Sigmoid colon (tissue), 7 donors: ENCODE data around the gene CHRM4. TPM values are rescaled to one million over a fixed set of nuclear protein-coding genes. Genes with fewer than 3 reads are reported as not detected.
A peak's percentile ranks its signal among the peaks of the same experiment; 100 is the strongest.

Experiments
- DNase-seq: peaks from one replicate; pipeline ENCODE4 v3.0.0-alpha.2; 2019
- H3K27ac ChIP-seq, 4 donors: fragments of 200-600 bp; sonication (generic); one replicate each; pipeline ENCODE4 v1.5.1; 2016 to 2019; ENCODE audit warnings: mild to moderate bottlenecking in 1 of 4
- H3K27me3 ChIP-seq, 3 donors: fragments of 200-600 bp; sonication (generic); one replicate each; pipeline ENCODE4 v1.5.1; 2019; ENCODE audit warnings: mild to moderate bottlenecking in 1 of 3
- H3K36me3 ChIP-seq, 4 donors: fragments of 200-600 bp; sonication (generic); one replicate each; pipeline ENCODE4 v1.5.1; 2016 to 2019
- H3K4me1 ChIP-seq, 4 donors: fragments of 200-600 bp; sonication (generic); one replicate each; pipeline ENCODE4 v1.5.1; 2017 to 2019
- H3K4me3 ChIP-seq, 4 donors: fragments of 200-600 bp; sonication (generic); one replicate each; pipeline ENCODE4 v1.5.1; 2017 to 2019; ENCODE audit warnings: mild to moderate bottlenecking in 2 of 4, moderate library complexity in 1 of 4
- H3K9me3 ChIP-seq, 4 donors: fragments of 200-600 bp in 3 of 4; sonication (generic) in 3 of 4; one replicate each; pipeline versions ENCODE4 v1.5.1 to v1.6.1; 2013 to 2019
- CTCF ChIP-seq, 4 experiments: fragments of 450-650 bp in 3 of 4; fragments of 200-600 bp in 1 of 4; IDR thresholded peaks; one replicate each; pipeline ENCODE4 v1.5.1; 2016 to 2019; ENCODE audit warnings: antibody characterized with exemption in 4 of 4, mild to moderate bottlenecking in 3 of 4, moderate library complexity in 2 of 4
- EP300 ChIP-seq, 4 donors: sonication (generic); formaldehyde crosslinking; IDR thresholded peaks; one replicate each; pipeline ENCODE4 v1.6.1; 2017; ENCODE audit warnings: antibody characterized with exemption in 4 of 4
- POLR2A ChIP-seq, 2 donors: fragments of 450-650 bp; IDR thresholded peaks; one replicate each; pipeline ENCODE4 v1.6.1; 2016; ENCODE audit warnings: antibody characterized with exemption in 2 of 2, mild to moderate bottlenecking in 2 of 2, moderate library complexity in 2 of 2
- POLR2AphosphoS5 ChIP-seq, 4 donors: sonication (generic); formaldehyde crosslinking; IDR thresholded peaks; one replicate each; pipeline ENCODE4 v1.6.1; 2017; ENCODE audit warnings: antibody characterized with exemption in 4 of 4
- WGBS, 2 donors: extraction: QIAGEN DNeasy Blood & Tissue Kit; methylation state at CpG; one replicate each; pipeline ENCODE4 v1.1.7; 2013; 5-methylcytosine and 5-hydroxymethylcytosine counted together
- intact Hi-C: fragments of 100-400 bp; cut with DNase I; formaldehyde crosslinking; loops from one replicate; pipeline ENCODE4 v1.15.1; 2023
- polyA plus RNA-seq, 3 donors: library from polyadenylated mRNA; stranded (reverse); fragments of 200-250 nt; gene quantifications; one replicate each; pipeline ENCODE4 v1.2.3, GENCODE V29; 2013
- total RNA-seq, 4 donors: library from RNA; depleted of rRNA; stranded (reverse); fragments of >200 nt; gene quantifications; one replicate each; pipeline ENCODE4 v1.1.0, GENCODE V29; 2016
- donor health status: healthy with polysubstance abuse.
- donor health status: Bipolar disorder and iron deficiency.
- donor health status: healthy.

CHRM4 gene
- total and polyA plus RNA-seq, 7 donors = 0.55 to 5.4 (median 2.9) TPM; not detected in 1

DNA sequence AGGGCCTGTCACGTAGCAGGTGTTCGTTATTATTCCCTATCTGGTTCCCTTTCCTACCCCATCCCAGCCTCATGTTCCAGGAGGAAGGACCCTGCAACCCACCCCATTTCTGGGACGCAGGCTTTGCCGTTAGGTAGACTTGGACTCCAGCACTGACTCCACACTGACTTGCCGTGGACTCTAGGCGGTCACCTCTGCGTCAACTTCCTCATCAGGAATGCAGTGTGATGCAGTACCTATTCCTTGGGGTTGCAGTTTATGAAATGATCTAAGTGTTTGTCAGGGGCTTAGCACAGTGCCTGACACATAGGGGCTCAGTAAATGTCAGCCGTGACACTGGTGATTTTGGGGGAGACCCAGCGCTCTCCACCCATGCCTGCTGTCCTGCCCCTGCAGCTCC is 27.5 kb downstream of the CHRM4 start:
- H3K4me3 ChIP-seq = no peak overlapping the region
- H3K36me3 ChIP-seq = peaks cover 0 to 10% (median 4%) of the 10 kb centered on the region in 4 donors
- peaks cover 0 to 47% (median 43%) of the 10 kb centered on the region in 4 donors for H3K4me1 ChIP-seq
- H3K27me3 ChIP-seq = no peaks in the 10 kb centered on the region
- intact Hi-C loops = no loop called here
- DNase-seq = no peak
- TF ChIP-seq EP300 (IDR thresholded peaks at IDR 0.05) = no peak
- TF ChIP-seq CTCF (IDR thresholded peaks at IDR 0.05) = no peak
- no peak for TF ChIP-seq POLR2AphosphoS5 (IDR thresholded peaks at IDR 0.05)
- no peak for TF ChIP-seq POLR2A (IDR thresholded peaks at IDR 0.05)
- WGBS, 2 donors = 91 to 92% methylated on average over 9 of the region's 9 CpGs
- H3K9me3 ChIP-seq = no peaks in the 10 kb centered on the region
- H3K27ac ChIP-seq = peak overlapping the region in 3 of 4 donors; percentile 81 to 88 (median 83)

- H3K4me1 ChIP-seq = peaks cover 0 to 47% (median 43%) of the 10 kb centered on the region in 4 donors
- no peak overlapping the region for H3K4me3 ChIP-seq
- H3K27ac ChIP-seq = peak overlapping the region; percentile 79 to 88 (median 82)
- H3K27me3 ChIP-seq = no peaks in the 10 kb centered on the region
- WGBS, 2 donors = 88% methylated on average over 21 of the region's 21 CpGs
- intact Hi-C loops = no loop called here
- TF ChIP-seq POLR2AphosphoS5 (IDR thresholded peaks at IDR 0.05) = peak in 2 of 4 donors; percentile 9 to 26
- TF ChIP-seq POLR2A (IDR thresholded peaks at IDR 0.05) = no peak
- no peak for TF ChIP-seq CTCF (IDR thresholded peaks at IDR 0.05)
- TF ChIP-seq EP300 (IDR thresholded peaks at IDR 0.05) = no peak
- peaks cover 0 to 7% (median 3%) of the 10 kb centered on the region in 4 donors for H3K36me3 ChIP-seq
- no peaks in the 10 kb centered on the region for H3K9me3 ChIP-seq
- DNase-seq = no peak
Measured at GRCh38 chr11:46363455-46364005, 28.0 kb downstream of the CHRM4 start.

- intact Hi-C loops = no loop called here
- Histone ChIP-seq H3K9me3 (no peaks in the 10 kb centered on the region), H3K27ac (peak overlapping the region; percentile 79 to 88 (median 82)), H3K27me3 (no peaks in the 10 kb centered on the region), H3K36me3 (peaks cover 0 to 1% (median under 1%) of the 10 kb centered on the region in 4 donors), H3K4me1 (peaks cover 0 to 47% (median 43%) of the 10 kb centered on the region in 4 donors), H3K4me3 (no peak overlapping the region)
- DNase-seq = no peak
- no peak for TF ChIP-seq POLR2A (IDR thresholded peaks at IDR 0.05)
- no peak for TF ChIP-seq POLR2AphosphoS5 (IDR thresholded peaks at IDR 0.05)
- TF ChIP-seq CTCF (IDR thresholded peaks at IDR 0.05) = no peak
- TF ChIP-seq EP300 (IDR thresholded peaks at IDR 0.05) = no peak
- 69 to 75% methylated on average over 9 of the region's 9 CpGs for WGBS, 2 donors
Measured at GRCh38 chr11:46363031-46363407, 28.6 kb downstream of the CHRM4 start.

DNA sequence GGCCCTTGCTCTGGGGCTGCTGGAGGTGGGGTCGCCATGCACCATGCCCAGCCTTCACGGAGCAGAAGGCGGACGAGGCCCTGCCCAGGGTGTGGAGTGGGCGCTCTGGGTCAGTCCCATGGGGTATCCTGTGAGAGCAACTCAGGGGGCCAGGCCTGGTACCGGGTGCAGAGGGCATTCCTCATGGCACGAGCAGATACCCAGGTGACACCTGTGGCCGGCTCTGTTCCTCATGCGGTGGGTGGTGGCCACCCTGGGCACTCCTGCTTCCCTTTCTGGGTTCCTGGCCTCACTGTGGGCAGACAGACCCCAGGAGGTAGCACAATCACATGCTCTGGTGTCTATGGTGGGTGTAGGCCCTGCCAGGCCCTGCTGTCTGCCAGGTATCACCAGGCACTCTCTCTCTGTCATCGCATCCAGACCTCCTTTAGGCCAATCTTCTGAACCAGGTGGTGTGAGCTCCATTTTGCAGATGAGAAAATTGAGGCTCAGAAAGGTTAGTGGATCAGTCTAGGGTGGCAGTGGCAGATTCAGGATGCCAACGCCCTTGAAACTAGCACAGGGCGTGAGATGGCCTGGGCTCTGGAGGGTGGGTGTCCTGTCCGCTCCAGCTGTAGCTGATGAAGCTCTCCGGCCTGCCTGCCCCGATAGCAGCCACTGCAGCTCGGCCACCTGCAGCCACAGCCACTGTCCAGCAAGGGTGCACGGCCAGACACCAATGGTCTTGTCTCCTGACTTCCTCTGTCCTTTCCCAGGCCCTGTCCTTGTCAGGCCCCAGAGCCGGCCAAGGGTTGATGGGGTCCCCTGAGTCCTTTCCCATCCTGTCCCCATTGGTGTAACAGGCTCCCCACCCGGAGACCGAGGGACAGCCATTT is 29.2 kb downstream of the CHRM4 start:
- intact Hi-C loops = no loop called here
- Histone ChIP-seq H3K4me1 (peaks cover 0 to 41% (median 37%) of the 10 kb centered on the region in 4 donors), H3K27me3 (no peaks in the 10 kb centered on the region), H3K9me3 (no peaks in the 10 kb centered on the region), H3K4me3 (peak overlapping the region; percentile 37 to 54 (median 46)), H3K36me3 (no peaks in the 10 kb centered on the region), H3K27ac (peak overlapping the region; percentile 79 to 88 (median 82))
- TF ChIP-seq POLR2AphosphoS5 (IDR thresholded peaks at IDR 0.05) (no peak), EP300 (IDR thresholded peaks at IDR 0.05) (no peak), CTCF (IDR thresholded peaks at IDR 0.05) (no peak), POLR2A (IDR thresholded peaks at IDR 0.05) (no peak)
- WGBS, 2 donors = 75 to 91% methylated on average over 20 of the region's 20 CpGs
- no peak for DNase-seq
